ENCODE results near the gene MTO1.

Gene MTO1

GRCh38 chr6:73421534-73421933 lies 40.0 kb upstream of the MTO1 start (continued):
- no peak for TF ChIP-seq INSM2 (tag by site-specific recombination; IDR thresholded peaks at IDR 0.05)
- no peak for TF ChIP-seq ZNF391 (tag by site-specific recombination; IDR thresholded peaks at IDR 0.05; ENCODE audit: borderline replicate concordance, low read depth)
- no peak for TF ChIP-seq ZNF645 (tag by site-specific recombination; IDR thresholded peaks at IDR 0.05)
- TF ChIP-seq ZNF548 (tag by site-specific recombination; IDR thresholded peaks at IDR 0.05) = no peak
- no peak for TF ChIP-seq ZNF26 (tag by site-specific recombination; IDR thresholded peaks at IDR 0.05)
- TF ChIP-seq ZSCAN23 (tag by site-specific recombination; IDR thresholded peaks at IDR 0.05) = no peak
- no peak for TF ChIP-seq SCRT2 (tag by site-specific recombination; IDR thresholded peaks at IDR 0.05)
- TF ChIP-seq OVOL3 (tag by site-specific recombination; IDR thresholded peaks at IDR 0.05) = no peak

- POLR2A ChIA-PET = no interaction called here
- no peaks in the 10 kb centered on the region; a peak in 1 of 3 replicates for H3K36me3 ChIP-seq (ENCODE audit: control insufficient read depth in 2 of 2, insufficient read depth in 1 of 2, low read length in 2 of 2)
- no peaks in the 10 kb centered on the region for H3K9me3 ChIP-seq (ENCODE audit: control insufficient read depth, insufficient read depth, low read depth, low read length)
- CTCF ChIA-PET = interaction anchor here (0.7 kb wide), 1 partner anchor 109 kb away, joined by 3 read pairs; no protein-coding TSS in a partner anchor
- H3K27ac ChIP-seq (ENCODE audit: extremely low read depth, low read depth, low read length) = no peak overlapping the region
- TF ChIP-seq KLF16 (tag by site-specific recombination; IDR thresholded peaks at IDR 0.05) (no peak), ZNF433 (tag by site-specific recombination; IDR thresholded peaks at IDR 0.05; ENCODE audit: low read depth) (no peak)
- no peaks in the 10 kb centered on the region for H3K4me1 ChIP-seq (ENCODE audit: control insufficient read depth, insufficient read depth, low read length)
- H3K4me3 ChIP-seq (ENCODE audit: low read depth, low read length) = no peak overlapping the region
Observed at GRCh38 chr6:73435236-73435635, 26.3 kb upstream of the MTO1 start.

- ChIA-PET CTCF (no interaction called here), POLR2A (no interaction called here)
- no peaks in the 10 kb centered on the region for H3K4me1 ChIP-seq (ENCODE audit: control insufficient read depth, insufficient read depth, low read length)
- no peaks in the 10 kb centered on the region for H3K9me3 ChIP-seq (ENCODE audit: control insufficient read depth, insufficient read depth, low read depth, low read length)
- TF ChIP-seq ZNF704 (tag by site-specific recombination; IDR thresholded peaks at IDR 0.05) = no peak
- no peak for TF ChIP-seq SP3 (tag by site-specific recombination; IDR thresholded peaks at IDR 0.05)
- no peak for TF ChIP-seq ZNF121 (tag by site-specific recombination; IDR thresholded peaks at IDR 0.05)
- no peak for TF ChIP-seq ZEB2 (tag by site-specific recombination; IDR thresholded peaks at IDR 0.05)
- no peak for TF ChIP-seq HOXC10 (CRISPR knock-in tag; IDR thresholded peaks at IDR 0.05)
- no peak for TF ChIP-seq SALL2 (tag by site-specific recombination; IDR thresholded peaks at IDR 0.05; ENCODE audit: borderline replicate concordance)
- TF ChIP-seq ZNF302 (tag by site-specific recombination; IDR thresholded peaks at IDR 0.05; ENCODE audit: low read depth) = no peak
- H3K4me3 ChIP-seq (ENCODE audit: low read depth, low read length) = no peak overlapping the region
- no peaks in the 10 kb centered on the region; a peak in 1 of 3 replicates for H3K36me3 ChIP-seq (ENCODE audit: control insufficient read depth in 2 of 2, insufficient read depth in 1 of 2, low read length in 2 of 2)
- no peak overlapping the region for H3K27ac ChIP-seq (ENCODE audit: extremely low read depth, low read depth, low read length)
Observed at GRCh38 chr6:73443555-73443954, 18.0 kb upstream of the MTO1 start.

All from HEK293 (cell line).